HG03378 (cell line): Measurements from ENCODE around the gene FCN1.

ENCODE experiments used
- ATAC-seq: cut with Tn5 transposase; IDR thresholded peaks from one replicate; pipeline ENCODE4 v1.9.1; 2021; ENCODE audit warnings: mild to moderate bottlenecking, moderate library complexity; ENCODE audit not compliant: unreplicated experiment

The FCN1 gene

DNA sequence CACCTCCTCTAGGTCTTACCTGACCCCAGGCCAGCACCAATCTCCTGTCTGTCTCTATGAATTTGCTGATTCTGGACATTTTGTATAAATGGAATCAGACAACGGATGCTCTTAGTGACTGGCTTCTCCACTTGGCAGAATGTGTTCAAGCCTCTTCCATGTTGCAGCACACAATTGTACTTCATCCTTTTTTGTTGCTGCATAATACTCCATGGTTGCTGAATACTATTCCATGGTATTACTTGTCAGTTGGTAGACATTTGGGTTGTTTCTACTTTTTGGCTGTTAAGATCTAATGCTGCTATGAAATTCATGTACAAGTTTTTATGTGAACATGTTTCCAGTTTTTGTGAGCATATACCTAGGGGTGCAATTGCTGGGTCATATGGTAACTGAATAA lies 34.3 kb upstream of the FCN1 start:
- ATAC-seq = no peak

DNA sequence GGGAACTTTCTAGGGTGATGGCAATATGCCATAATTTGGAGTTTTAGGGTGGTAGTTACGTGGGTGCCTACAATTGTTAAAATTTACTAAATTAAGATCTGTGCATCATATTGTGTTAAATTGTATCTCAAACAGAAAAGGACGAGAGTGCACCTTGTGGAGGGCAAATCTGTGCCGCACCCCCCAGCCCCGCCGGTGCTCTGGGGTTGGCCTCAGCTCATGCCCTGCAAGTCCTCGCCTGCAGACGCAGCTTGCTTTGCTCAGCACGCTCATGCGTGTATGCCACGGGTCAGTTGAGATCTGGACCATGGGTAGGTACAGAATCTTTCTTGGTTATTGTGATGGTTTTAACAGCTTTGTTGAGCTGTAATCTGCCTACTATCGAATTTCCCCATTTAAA lies 33.7 kb upstream of the FCN1 start:
- no peak for ATAC-seq

DNA sequence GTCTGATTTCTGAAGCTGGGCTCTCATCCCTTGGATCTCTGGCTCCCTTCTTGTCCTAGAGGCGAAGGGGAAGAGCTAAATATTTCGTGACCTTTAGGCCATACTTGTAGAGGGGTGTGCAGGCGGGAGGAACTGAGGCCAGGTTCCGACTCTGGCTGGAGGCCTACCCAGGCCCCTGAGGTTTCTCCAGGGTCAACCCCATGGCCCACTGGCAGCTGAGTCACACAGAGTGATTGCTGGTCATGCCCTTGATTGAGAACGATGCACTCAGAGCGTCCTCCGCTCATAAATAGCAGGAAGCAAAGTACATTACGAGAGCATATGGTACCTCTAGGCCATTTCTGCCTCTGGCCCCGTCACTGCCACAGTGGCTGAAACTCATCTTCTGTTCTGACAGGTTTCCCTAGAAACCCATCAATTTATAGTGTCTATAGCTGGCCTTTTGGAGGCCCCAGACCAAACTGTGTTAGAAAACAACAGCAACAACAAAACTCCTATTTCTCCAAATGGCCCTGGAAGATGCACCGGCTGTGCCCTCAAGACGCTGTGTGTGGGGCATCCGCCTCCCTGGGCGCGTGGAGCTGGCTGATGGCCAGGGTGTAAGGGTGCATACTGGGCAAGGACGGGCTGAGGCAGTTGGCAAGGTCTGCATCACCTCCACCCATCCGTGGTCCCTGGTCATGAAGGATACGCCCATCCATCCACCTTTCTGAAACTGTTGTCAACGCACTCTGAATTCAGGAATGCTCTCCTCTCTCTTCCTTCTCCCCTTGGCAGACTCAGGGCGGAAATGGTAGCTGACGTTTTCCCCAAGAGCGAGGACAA lies 32.9 kb upstream of the FCN1 start:
- ATAC-seq = no peak

DNA sequence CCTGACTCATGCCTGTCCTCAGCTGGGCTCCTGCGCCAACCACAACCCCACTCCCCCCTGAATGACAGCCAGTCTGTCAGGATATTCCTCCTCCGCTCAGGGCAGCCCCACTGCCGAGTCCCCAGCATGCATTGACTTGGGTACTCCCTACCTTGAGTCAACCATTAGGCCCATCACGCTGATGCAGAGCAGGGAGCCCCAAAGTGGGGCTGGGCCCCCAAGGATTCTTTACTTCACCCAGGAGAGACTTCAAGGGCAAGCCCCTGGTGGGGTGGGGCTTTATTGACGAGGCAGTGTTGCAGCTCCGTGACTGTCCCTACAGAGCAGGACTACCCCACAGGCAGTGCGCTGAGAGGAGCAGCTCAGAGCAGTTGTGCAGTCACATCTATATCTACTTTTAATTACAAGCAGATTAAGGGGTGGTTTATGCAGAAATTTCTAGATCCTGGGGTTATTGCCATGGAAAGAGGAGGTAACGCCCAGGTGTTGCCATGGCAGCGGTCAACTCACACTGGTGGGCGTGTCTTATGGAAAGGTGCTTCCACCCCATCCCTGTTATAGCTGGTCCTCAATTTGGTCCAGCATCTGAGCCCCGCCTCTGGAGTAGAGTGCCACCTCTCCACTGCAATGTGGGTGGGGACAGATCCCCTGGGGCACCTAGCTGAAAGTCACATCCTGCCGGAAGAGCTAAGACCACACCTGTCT lies 32.1 kb upstream of the FCN1 start:
- no peak for ATAC-seq

DNA sequence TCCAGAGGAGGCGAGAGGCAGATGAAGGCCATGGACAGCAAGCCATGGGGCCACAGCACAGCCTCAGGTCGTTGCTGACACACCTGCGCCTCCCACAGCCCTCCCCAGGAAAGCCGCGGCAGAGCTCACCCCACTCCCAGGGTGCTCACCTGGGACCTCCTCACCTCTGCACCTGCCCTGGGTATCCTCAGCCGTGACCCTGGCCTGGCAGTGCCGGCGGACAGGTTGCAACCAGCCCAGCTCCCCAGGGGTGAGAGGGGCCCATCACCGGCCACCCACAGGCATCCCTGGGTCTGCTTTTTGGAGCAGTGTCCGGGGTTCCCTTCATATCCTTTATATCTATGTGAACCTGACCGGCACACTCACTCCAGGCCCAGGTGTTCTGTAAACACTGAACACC lies 30.4 kb upstream of the FCN1 start:
- no peak for ATAC-seq

DNA sequence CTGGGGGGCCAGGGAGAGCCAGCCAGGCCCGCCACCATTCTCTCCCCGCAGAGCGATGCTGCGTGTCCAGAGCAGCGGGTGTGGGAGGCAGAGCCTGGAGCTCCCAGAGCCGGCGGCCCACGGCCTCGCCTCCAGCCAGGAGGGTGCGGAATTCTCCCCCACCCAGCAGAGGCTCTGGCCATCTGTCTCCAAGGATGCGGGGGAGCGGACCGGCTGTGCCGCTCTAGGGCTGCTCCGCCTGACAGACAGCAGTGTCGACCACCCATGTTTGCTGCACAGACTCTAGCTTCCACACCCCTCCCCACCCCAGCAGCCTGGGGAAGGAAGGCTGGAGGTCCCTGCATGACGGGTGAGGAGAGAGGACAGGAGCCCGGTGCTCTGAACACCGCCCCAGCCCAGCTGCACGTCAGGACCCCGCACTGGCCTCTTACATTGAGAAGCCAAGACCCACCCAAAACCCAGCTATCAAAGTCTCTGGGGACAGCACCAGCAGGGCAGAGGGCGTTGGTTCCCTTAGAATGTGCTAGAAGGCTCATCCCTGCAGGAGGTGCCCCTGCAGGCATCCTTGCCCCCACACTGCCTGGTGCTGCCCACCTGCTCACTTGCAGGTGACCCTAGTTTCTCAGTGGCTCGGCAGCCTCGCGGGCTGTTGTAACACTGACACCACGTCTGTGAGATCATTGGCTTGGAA lies 29.7 kb upstream of the FCN1 start:
- no peak for ATAC-seq

DNA sequence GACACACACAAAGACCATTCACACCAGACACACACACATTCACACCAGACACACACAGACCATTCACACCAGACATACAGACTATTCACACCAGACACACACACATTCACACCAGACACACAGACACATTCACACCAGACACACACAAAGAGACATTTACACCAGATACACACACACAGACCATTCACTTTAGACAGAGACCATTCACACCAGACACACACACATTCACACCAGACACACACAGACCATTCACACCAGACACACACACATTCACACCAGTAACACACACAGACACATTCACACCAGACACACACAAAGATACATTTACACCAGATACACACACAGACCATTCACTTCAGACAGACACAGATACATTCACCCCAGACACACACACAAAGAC lies 29.0 kb upstream of the FCN1 start:
- ATAC-seq = no peak

DNA sequence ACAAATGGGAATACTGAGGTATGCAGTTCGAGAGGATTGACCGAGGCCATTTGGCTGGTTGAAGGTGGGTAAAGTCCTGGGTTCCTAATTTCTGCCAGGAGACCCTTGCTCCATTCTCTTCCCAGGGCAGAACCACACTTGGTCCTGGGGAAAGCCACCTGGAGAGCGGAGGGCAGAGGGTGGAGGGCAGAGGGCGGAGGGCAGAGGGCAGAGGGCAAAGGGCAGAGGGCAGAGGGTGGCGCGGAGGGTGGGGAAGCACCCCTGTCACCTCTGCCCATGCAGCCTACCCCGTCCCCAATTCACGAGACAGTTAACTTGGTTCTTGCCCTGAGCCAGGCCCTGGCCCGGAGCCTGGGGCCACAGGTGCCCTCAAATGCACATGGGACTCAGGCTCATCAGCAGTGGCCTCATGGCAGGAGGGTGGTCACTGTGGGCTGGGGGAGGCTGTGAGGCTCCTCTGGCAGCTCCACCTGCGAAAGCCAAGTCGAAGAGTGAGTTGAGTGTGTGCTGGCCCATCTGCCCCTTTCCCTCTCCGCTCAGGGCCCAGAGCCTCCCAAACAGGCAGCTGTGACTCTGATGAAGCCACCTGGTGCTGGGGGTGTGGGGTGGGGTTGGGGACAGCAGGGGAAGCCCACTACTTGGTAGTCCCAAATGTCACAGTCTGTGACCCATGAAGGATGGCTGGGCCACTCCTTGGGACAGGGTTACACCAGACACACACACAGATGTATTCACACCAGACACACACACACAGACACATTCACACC lies 28.0 kb upstream of the FCN1 start:
- ATAC-seq = no peak

DNA sequence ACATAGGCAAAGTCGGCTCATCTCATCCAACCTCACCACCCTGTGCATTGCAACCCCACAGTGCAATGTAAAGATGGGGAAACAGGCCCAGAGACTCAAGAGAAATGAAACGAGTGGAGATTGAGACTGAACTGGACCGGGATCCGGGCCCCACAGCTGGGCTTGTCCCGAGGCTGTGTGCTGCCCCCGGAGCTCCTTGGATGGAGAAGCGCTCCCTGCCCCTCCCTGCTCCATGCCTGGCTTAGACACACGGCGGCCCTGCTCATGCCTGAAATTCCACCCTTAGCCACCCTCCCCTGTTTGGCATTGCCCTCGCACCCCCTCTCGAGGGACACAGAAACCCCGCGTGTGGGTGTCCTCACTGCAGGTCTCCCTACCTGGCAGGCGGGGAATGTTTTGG lies 27.2 kb upstream of the FCN1 start:
- ATAC-seq = no peak

DNA sequence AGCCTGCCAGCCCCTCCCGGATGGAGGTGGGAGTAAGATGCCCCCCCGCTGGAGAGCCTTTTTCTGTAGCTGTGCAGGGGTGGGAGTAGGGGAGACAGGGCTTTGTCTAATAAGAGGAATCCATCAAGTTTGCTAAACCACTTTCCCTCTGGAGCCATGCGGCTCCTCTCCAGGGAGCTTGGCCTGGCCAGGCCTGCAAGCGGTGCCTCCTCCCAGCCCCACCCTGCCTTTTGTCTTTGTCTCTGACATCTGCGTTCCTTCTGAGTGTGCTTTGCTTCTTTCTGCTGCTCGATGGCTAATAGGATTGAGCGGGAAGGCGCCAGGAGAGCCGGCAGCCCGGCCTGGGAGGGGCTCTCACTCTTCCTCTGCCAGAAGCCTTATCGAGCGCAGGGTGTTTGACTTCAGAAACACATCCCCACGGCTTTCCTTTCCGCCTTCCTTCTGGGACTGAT lies 26.7 kb upstream of the FCN1 start:
- ATAC-seq = no peak

DNA sequence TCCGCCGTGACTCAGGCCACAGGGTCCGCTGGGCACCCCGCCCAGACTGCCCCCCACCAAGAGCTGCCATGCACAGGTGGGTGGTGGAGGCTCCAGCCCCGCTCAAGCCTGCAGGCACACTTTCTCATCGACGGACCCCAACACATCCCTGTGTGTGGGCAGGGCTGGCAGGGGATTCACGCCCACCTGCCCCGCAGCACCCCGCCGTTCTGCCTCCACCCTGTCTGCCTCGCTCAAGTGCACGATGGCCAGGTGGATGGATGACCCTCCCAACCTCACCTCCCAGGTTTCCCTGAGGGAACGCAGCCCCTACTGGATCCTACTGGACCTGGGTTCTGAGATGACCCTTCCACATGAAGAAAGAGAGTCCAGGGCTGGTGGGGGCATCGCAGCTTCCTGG lies 26.1 kb upstream of the FCN1 start:
- ATAC-seq = no peak

DNA sequence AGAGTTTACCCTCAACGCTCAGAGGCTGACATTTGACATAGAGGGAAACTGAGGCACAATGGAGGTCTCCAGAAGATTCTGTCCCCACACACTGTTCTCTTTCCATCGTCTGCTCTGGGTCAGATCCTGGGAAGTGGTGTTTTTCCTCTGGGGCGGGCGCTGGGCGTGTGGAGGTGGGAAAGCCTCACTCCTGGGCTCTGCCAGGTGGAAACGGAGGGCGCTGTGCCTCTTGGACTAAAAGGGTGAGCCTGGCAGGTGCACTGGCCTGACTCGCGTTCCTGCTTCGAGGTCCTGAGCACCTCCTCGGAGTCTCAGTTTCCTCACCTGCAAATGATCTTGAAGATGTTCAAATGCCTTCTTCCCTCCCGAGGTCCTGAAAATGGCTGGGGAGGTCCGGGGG lies 25.7 kb upstream of the FCN1 start:
- ATAC-seq = no peak

DNA sequence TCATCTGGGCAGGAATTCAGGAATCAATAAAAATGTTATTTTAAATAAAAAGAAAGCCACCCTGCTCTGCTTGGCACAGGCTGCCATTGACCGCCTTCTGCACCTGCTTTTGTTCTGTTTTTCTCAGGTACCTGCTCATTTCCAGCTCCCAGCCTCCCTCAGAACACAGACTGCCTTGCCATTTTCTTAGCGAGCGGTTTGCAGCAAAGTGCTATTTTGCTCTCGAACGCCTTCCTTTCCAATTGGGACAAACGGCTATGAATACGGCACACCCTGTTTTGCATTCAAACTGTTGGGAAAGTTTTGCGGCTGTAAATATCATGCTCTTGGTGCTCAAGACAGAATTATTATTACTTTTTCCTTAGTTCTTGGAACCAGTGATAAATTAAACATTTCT lies 25.1 kb upstream of the FCN1 start:
- ATAC-seq = no peak

DNA sequence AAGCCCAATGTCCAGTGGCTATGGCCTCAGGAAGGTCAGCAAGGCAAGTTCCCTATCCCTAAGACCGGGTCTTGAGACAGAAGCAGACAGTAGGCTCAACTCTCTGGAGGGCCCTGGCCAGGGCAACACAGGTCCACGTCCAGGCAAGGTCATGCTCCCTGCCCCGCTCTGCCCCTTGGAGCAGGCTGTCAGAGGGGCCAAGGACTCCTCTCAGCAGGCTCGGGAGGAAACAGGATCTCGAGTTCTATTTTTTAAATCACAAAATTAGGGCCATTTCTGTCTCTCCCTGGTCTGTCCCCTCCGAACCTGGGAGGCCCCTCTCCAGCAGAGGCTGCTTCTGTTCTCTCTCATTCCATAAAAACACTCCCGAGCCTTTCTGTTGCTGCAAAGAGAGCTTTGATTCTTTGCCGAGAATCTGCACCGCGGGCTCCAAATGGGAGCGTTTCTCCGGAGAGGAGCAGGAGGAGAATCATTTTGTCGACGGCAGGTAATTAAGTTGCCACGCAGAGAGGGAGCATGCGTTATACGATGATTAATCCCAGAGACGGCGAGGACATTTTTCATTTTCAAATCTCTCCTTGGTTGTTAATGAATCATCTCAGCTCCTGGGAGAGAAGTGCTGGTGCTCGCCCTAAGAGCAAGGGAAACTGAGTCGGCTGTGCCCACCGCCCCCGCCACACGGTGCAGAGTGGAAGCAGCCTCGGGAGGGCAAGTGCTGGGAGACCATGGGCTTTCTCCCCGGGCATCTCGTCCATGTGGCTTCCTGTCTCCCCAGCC lies 24.5 kb upstream of the FCN1 start:
- ATAC-seq = no peak

DNA sequence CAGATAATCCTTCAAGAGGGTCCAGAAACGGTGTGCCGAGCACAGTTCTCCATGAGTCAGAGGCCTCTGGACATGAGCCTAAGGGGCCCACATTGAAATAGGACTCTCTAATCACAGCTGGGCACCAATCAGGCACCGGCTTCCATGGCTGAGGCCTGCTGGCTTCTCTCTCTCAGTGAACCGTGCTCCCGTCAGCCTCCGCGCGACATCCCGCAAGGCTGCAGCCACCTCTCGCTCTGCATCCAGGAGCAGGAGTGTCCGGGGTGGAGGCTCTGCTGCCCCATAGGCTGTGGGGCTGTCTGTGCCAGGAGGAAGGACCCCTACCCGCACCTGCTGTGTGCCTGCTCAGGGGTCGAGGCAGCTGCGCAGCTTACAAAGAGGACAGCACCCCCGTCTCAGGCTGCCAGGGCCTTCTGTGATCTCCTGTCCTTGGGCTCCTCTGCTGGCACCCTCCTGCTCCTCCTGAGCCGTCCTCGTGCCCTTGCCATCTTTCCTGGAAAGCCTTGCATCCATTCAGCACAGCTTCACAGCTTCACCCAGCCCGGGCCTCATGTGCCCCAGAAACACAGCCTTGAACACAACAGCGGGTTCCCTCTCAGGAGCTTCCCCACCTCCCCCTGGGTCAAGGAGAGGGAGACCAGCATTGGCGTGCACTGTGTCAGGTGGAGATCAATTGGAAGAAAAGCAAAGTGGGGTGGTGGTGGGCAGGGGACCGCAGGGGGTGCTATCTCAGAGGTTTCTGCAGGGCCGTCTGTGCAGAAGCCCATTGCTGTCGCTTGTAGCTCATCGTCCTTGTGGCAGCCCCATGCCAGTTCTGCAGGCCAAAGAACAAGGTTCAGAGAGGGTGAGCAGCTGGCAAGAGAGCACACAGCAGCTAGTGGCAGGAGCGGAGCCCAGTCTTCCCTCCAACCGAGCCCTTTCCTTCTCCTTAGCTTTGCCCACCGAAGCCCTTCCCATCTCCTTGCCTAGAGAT lies 22.8 kb upstream of the FCN1 start:
- ATAC-seq = no peak

DNA sequence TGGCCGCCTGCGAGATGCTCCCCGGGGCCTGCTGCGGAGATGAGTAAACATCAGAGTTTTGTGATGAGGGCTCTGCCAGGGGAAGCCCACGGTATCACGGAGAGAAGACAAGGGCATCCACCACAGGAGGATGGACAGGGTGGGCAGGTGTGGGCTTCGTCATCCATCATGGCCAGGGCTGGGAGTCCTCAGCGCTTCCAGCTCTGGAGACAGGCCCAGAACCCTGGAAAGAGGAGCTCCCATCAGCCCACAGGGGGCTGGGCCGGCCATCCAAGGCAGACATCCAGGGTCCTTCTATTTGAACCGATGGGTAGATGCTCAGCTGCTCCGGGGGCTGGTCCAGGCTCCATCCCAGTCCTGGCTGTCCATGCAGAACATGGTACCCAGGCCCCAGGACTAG lies 22.1 kb upstream of the FCN1 start:
- no peak for ATAC-seq

DNA sequence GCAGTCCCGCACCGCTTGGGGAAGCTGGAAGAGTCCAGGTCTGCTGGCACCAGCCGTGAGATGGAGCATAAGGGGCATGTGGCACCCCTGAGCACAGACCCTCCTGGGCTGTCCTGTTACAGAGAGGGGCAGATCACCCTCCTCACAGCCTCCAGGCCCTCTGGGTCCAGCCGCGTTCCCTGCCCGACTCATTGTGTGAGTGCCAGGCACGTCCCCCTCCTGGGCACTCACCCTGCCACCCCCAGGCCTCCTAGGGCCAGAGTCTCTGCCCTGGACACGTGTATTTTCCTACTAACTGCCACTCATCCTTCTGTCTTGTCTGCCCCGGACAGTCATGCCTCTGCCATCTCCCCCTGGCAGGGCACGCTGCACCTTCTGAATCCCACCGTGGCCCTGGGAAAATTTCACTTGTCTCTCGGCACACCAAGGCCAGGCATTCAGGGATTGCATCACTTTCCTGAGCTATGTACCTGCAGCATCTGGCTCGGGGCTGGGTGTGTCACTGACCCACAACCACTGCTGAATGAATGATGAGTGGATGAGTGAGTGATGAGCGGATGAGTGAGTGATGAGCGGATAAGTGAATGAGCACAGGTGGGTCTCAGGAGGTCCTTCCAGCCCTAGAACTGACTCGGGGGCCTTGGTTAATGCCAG lies 21.5 kb upstream of the FCN1 start:
- no peak for ATAC-seq

DNA sequence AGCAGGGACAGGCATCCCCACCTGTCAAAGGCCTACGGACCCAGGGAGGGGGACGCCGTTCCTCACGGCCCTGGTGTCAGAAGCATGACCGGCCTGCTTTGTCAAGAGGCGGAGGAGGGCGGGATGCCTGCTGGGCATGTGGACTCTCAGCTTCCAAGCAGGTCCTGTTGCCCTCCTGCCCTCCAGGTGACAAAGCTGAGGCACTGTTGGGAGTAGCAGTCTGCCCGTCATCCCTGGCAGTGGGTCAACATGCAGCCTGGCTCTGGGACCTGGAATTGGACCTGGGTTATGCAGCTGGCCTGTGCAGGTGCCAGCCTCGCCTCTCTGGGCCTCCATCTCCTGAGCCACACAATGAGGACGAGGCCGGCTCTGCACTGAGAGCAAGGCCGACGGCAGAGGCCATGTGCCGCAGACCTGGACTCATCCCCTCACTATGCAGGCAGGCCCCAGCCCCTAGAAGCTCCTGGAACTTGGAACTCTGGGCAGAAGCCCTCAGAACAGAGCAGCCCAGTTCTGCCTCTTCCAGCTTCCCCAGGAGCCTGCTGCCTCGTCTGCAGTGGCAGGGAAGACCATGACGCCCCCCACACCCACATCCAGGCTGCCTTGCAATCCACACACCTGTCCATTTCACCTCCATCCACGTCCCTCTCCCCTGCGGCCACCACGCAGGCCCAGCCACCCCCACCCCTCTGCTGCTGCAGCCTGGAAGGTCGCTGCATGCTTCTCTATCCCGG lies 20.8 kb upstream of the FCN1 start:
- no peak for ATAC-seq
